22Rv1 (cell line): Measurements from ENCODE around the gene PPP1CA.

ENCODE experiments used
- H3K27ac ChIP-seq: fragments of 450-650 bp; 2 replicates; pipeline ENCODE4 v1.5.1; 2017
- CTCF ChIP-seq: fragments of 450-650 bp; IDR thresholded peaks from 2 replicates; pipeline ENCODE4 v1.5.1; 2017; ENCODE audit warnings: mild to moderate bottlenecking
- ZFX ChIP-seq: fragments of 450-650 bp; IDR thresholded peaks from 2 replicates; pipeline ENCODE4 v1.6.1; 2017; ENCODE audit warnings: antibody characterized with exemption, borderline replicate concordance

The PPP1CA gene

GRCh38 chr11:67364783-67365722 is 36.6 kb downstream of the PPP1CA start:
- H3K27ac ChIP-seq: no peak overlapping the region
- TF ChIP-seq CTCF (no peak), ZFX (no peak)

- H3K27ac ChIP-seq: no peak overlapping the region
- TF ChIP-seq ZFX: no peak
- TF ChIP-seq CTCF: no peak
Measured at GRCh38 chr11:67364169-67364568, 37.5 kb downstream of the PPP1CA start.

GRCh38 chr11:67357831-67358670 is 43.6 kb downstream of the PPP1CA start:
- no peak overlapping the region for H3K27ac ChIP-seq
- TF ChIP-seq CTCF: no peak

GRCh38 chr11:67356864-67357561 is 44.6 kb downstream of the PPP1CA start:
- H3K27ac ChIP-seq: peak overlapping the region; percentile 88
- TF ChIP-seq CTCF (peak; percentile 93), ZFX (no peak)

GRCh38 chr11:67356387-67356863 is 45.2 kb downstream of the PPP1CA start:
- peak overlapping the region; percentile 88 for H3K27ac ChIP-seq
- TF ChIP-seq ZFX: no peak
- TF ChIP-seq CTCF: no peak

- TF ChIP-seq ZFX (no peak), CTCF (no peak)
- peak overlapping the region; percentile 88 for H3K27ac ChIP-seq
Measured at GRCh38 chr11:67355794-67356386, 45.8 kb downstream of the PPP1CA start.
